HCT116 (cell line): ENCODE measurements around the gene ARF1. TPM values are rescaled to one million over a fixed set of nuclear protein-coding genes. Genes with fewer than 3 reads are reported as not detected.
A peak's percentile ranks its signal among the peaks of the same experiment; 100 is the strongest.

Experiments
- ATAC-seq: fragments of 200-7000 bp; cut with Tn5 transposase; 2 replicates; pipeline ENCODE4 v1.9.1; 2020; ENCODE audit warnings: mild to moderate bottlenecking, moderate library complexity
- Bru-seq: library from RNA; stranded (reverse); fragments of 400-500 nt; gene quantifications from one replicate; lab custom pipeline; 2021; lab: Mats Ljungman, UMichigan
- BruChase-seq, 2 experiments: library from RNA; stranded (reverse); fragments of 400-500 nt; gene quantifications; one replicate each; lab custom pipeline; 2021; lab: Mats Ljungman, UMichigan
- BruUV-seq: library from RNA; stranded (reverse); fragments of 400-500 nt; replicated peaks from 2 replicates; lab custom pipeline; 2021; lab: Mats Ljungman, UMichigan
- CTCF ChIA-PET: fragments of 300-600 bp; sonication (Branson Sonifier 250); formaldehyde crosslinking; loops from one replicate; lab custom pipeline; 2021; ENCODE audit warnings: antibody characterized with exemption; lab: Charles Lee
- POLR2A ChIA-PET: fragments of 300-600, 350-600 bp; sonication (Branson Sonifier 250); formaldehyde crosslinking; loops from one replicate; lab custom pipeline; 2021; ENCODE audit warnings: antibody characterized with exemption; lab: Charles Lee
- RAD21 ChIA-PET, 2 experiments: fragments of 300-600 bp; sonication (Branson Sonifier 250); formaldehyde crosslinking; loops; one replicate each; lab custom pipeline; 2023; ENCODE audit warnings: low total read pairs in 2 of 2; ENCODE audit not compliant: uncharacterized antibody in 2 of 2, unreplicated experiment in 2 of 2, low non-redundant PET in 1 of 2; lab: Charles Lee
- DNase-seq: peaks from one replicate; pipeline ENCODE4 v3.0.0-alpha.2; 2010; ENCODE audit warnings: low read depth, low spot score
- H2AFZ ChIP-seq: fragments of 200-600 bp; shearing (Covaris generic), sonication (generic); 2 replicates; pipeline ENCODE4 v1.6.1; 2017; ENCODE audit warnings: low read depth, mixed run types, mixed read lengths, antibody characterized with exemption, low read length; ENCODE audit not compliant: poor library complexity, severe bottlenecking
- H3K27ac ChIP-seq: 2 replicates; pipeline ENCODE4 v1.5.1; 2012; ENCODE audit warnings: low read depth, low read length
- H3K27me3 ChIP-seq: fragments of 200-600 bp; sonication (generic); 2 replicates; pipeline ENCODE4 v1.6.1; 2016; ENCODE audit warnings: mixed run types, low read length, mixed read lengths; ENCODE audit not compliant: insufficient read depth
- H3K36me3 ChIP-seq, 2 experiments: fragments of 200-500 bp in 1 of 2; fragments of 200-600 bp in 1 of 2; sonication (Bioruptor generic) in 1 of 2; sonication (generic) in 1 of 2; 2 replicates each; pipeline versions ENCODE4 v1.5.1 to v1.6.1; 2014 to 2016; ENCODE audit warnings: low read length in 2 of 2, inconsistent platforms in 1 of 2, mixed read lengths in 1 of 2, mixed run types in 1 of 2; ENCODE audit not compliant: insufficient read depth in 2 of 2, control insufficient read depth in 1 of 2
- H3K4me1 ChIP-seq, 2 experiments: fragments of 200-600 bp in 1 of 2; sonication (generic) in 1 of 2; 2 replicates each; pipeline versions ENCODE4 v1.5.1 to v1.6.1; 2012 to 2017; ENCODE audit warnings: low read length in 2 of 2, inconsistent platforms in 1 of 2, mild to moderate bottlenecking in 1 of 2, mixed read lengths in 1 of 2, mixed run types in 1 of 2, moderate library complexity in 1 of 2; ENCODE audit not compliant: insufficient read depth in 2 of 2, control insufficient read depth in 1 of 2
- H3K4me2 ChIP-seq: fragments of 200-600 bp; sonication (generic); 2 replicates; pipeline ENCODE4 v1.6.1; 2017; ENCODE audit warnings: mixed run types, low read length, mixed read lengths
- H3K4me3 ChIP-seq, 2 experiments: fragments of 200-600 bp in 1 of 2; sonication (generic) in 1 of 2; replicated peaks in 1 of 2; 2 replicates each; pipeline ENCODE4 v1.5.1; 2011 to 2016; ENCODE audit warnings: low read length in 2 of 2, control low read depth in 1 of 2, low read depth in 1 of 2, mild to moderate bottlenecking in 1 of 2, mixed read lengths in 1 of 2, mixed run types in 1 of 2
- H3K79me2 ChIP-seq: fragments of 200-600 bp; sonication (generic); 2 replicates; pipeline ENCODE4 v1.6.1; 2017; ENCODE audit warnings: mild to moderate bottlenecking, mixed run types, low read length, moderate library complexity, mixed read lengths; ENCODE audit not compliant: insufficient read depth
- H3K9ac ChIP-seq: fragments of 200-600 bp; sonication (generic); 2 replicates; pipeline ENCODE4 v1.6.1; 2016; ENCODE audit warnings: low read length, mixed read lengths
- H3K9me2 ChIP-seq: fragments of 200-600 bp; sonication (generic), shearing (Covaris generic); 2 replicates; pipeline ENCODE4 v1.6.1; 2017; ENCODE audit warnings: mixed run types, mild to moderate bottlenecking, moderate library complexity; ENCODE audit not compliant: insufficient read depth
- H3K9me3 ChIP-seq, 2 experiments: fragments of 200-500 bp in 1 of 2; fragments of 200-600 bp in 1 of 2; sonication (Bioruptor generic) in 1 of 2; sonication (generic) in 1 of 2; 2 replicates each; pipeline ENCODE4 v1.6.1; 2014 to 2017; ENCODE audit warnings: low read length in 2 of 2, mixed read lengths in 2 of 2, inconsistent platforms in 1 of 2, low read depth in 1 of 2, mild to moderate bottlenecking in 1 of 2, mixed run types in 1 of 2, moderate library complexity in 1 of 2; ENCODE audit not compliant: control insufficient read depth in 1 of 2, insufficient read depth in 1 of 2
- H4K20me1 ChIP-seq: fragments of 200-600 bp; sonication (generic), shearing (Covaris generic); 2 replicates; pipeline ENCODE4 v1.6.1; 2017; ENCODE audit warnings: mixed run types, mild to moderate bottlenecking, moderate library complexity; ENCODE audit not compliant: insufficient read depth
- ELF1 ChIP-seq: IDR thresholded peaks from 2 replicates; pipeline ENCODE4 v1.6.1; 2012; ENCODE audit warnings: low read depth, borderline replicate concordance
- FOSL1 ChIP-seq: IDR thresholded peaks from 2 replicates; pipeline ENCODE4 v1.6.1; 2012; ENCODE audit warnings: low read depth
- JUND ChIP-seq: IDR thresholded peaks from 2 replicates; pipeline ENCODE4 v1.6.1; 2012
- MAX ChIP-seq: IDR thresholded peaks from 2 replicates; pipeline ENCODE4 v1.6.1; 2012
- POLR2A ChIP-seq: IDR thresholded peaks from 2 replicates; pipeline ENCODE4 v1.7.0; 2011; ENCODE audit warnings: borderline replicate concordance; ENCODE audit not compliant: insufficient read depth, insufficient read length; ENCODE audit errors: extremely low read depth
- POLR2AphosphoS5 ChIP-seq: IDR thresholded peaks from 2 replicates; pipeline ENCODE4 v1.6.1; 2011; ENCODE audit warnings: mild to moderate bottlenecking, low read depth, low read length, moderate library complexity
- SP1 ChIP-seq: IDR thresholded peaks from 2 replicates; pipeline ENCODE4 v1.6.1; 2012; ENCODE audit warnings: low read depth
- YY1 ChIP-seq: IDR thresholded peaks from 2 replicates; pipeline ENCODE4 v1.6.1; 2011; ENCODE audit warnings: low read length, low read depth, moderate library complexity, mild to moderate bottlenecking; ENCODE audit not compliant: insufficient replicate concordance; ENCODE audit errors: extremely low read depth
- ZFX ChIP-seq: fragments of 450-650 bp; IDR thresholded peaks from 2 replicates; pipeline ENCODE4 v1.6.1; 2017
- ZNF274 ChIP-seq: fragments of 200-500 bp; sonication (Bioruptor generic); IDR thresholded peaks from 2 replicates; pipeline ENCODE4 v1.6.1; 2014; ENCODE audit warnings: mild to moderate bottlenecking, low read depth, low read length, inconsistent platforms
- intact Hi-C: fragments of 100-400 bp; cut with micrococcal nuclease; formaldehyde crosslinking; loops from 2 replicates; pipeline ENCODE4 v1.10.0; 2022
- long read RNA-seq: library from polyadenylated mRNA; unstranded; transcript quantifications from one replicate; pipeline ENCODE4 v2.0.0, GENCODE V29; 2021; ENCODE audit not compliant: unreplicated experiment
- polyA plus RNA-seq: library from polyadenylated mRNA; unstranded; fragments of >200 nt; gene quantifications from 2 replicates; pipeline ENCODE4 v1.2.1, GENCODE V29; 2012; ENCODE audit warnings: missing spikeins
- total RNA-seq: library from RNA; stranded (reverse); gene quantifications from one replicate; pipeline ENCODE4 v1.2.1, GENCODE V29; 2021; ENCODE audit not compliant: unreplicated experiment
- TF ChIP-seq, protein P1 (sequence below): IDR thresholded peaks from 2 replicates; pipeline ENCODE4 v1.6.1; 2012; ENCODE audit warnings: low read depth

Gene ARF1
- total RNA-seq = 394 TPM
- polyA plus RNA-seq = 538 and 832 TPM in 2 replicates
- Bru-seq, nascent RNA = percentile 97 among the genes with signal in this experiment
- percentile 99 among the genes with signal in this experiment for BruChase-seq, experiment 1, labeled RNA remaining after a 6-hour chase
- BruChase-seq, experiment 2, labeled RNA remaining after a 2-hour chase = percentile 97 among the genes with signal in this experiment
- long read RNA-seq, transcript ARF1-213 (5 exons, 1,972 nt) = minor isoform, 35 of 1,208 reads
- long read RNA-seq, transcript ARF1-201 (5 exons, 1,888 nt) = major isoform, 1,009 of 1,208 reads
- long read RNA-seq, partial matches to known transcripts = 42 of 1,208 reads
- long read RNA-seq, other reads (novel, unspliced or antisense) = 119 of 1,208 reads

- CTCF ChIA-PET = interaction anchor here (0.7 to 1.5 kb wide), 3 partner anchors 9 to 83 kb away, joined by 3 to 4 read pairs (median 4); no protein-coding TSS in a partner anchor
- Histone ChIP-seq H3K4me1 (peaks cover 8 to 44% of the 10 kb centered on the region in 2 experiments; a peak in 3 of 4 replicates), H3K27me3 (no peaks in the 10 kb centered on the region), H3K9me3 (no peaks in the 10 kb centered on the region), H3K27ac (peak within 1 kb of the TSS; percentile 92), H4K20me1 (peaks cover 26% of the 10 kb centered on the region), H3K9ac (peak within 1 kb of the TSS; percentile 100), H3K4me2 (peak within 1 kb of the TSS; percentile 96), H3K9me2 (no peaks in the 10 kb centered on the region), H3K4me3 (peak within 1 kb of the TSS; percentile 94 to 99), H3K79me2 (peaks cover 80% of the 10 kb centered on the region), H2AFZ (no peak within 1 kb of the TSS), H3K36me3 (peaks cover 0 to 20% of the 10 kb centered on the region in 2 experiments; a peak in 1 of 4 replicates)
- BruUV-seq = no TSS peak
- ATAC-seq (peak; percentile 91), DNase-seq (peak; percentile 80)
- intact Hi-C loops = no loop called here
- TF ChIP-seq YY1 = peak; percentile 97
- TF ChIP-seq MAX = peak; percentile 86
- TF ChIP-seq, protein P1, sequence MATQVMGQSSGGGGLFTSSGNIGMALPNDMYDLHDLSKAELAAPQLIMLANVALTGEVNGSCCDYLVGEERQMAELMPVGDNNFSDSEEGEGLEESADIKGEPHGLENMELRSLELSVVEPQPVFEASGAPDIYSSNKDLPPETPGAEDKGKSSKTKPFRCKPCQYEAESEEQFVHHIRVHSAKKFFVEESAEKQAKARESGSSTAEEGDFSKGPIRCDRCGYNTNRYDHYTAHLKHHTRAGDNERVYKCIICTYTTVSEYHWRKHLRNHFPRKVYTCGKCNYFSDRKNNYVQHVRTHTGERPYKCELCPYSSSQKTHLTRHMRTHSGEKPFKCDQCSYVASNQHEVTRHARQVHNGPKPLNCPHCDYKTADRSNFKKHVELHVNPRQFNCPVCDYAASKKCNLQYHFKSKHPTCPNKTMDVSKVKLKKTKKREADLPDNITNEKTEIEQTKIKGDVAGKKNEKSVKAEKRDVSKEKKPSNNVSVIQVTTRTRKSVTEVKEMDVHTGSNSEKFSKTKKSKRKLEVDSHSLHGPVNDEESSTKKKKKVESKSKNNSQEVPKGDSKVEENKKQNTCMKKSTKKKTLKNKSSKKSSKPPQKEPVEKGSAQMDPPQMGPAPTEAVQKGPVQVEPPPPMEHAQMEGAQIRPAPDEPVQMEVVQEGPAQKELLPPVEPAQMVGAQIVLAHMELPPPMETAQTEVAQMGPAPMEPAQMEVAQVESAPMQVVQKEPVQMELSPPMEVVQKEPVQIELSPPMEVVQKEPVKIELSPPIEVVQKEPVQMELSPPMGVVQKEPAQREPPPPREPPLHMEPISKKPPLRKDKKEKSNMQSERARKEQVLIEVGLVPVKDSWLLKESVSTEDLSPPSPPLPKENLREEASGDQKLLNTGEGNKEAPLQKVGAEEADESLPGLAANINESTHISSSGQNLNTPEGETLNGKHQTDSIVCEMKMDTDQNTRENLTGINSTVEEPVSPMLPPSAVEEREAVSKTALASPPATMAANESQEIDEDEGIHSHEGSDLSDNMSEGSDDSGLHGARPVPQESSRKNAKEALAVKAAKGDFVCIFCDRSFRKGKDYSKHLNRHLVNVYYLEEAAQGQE = no peak
- TF ChIP-seq SP1 = no peak; the same call in 1 of the 2 replicates
- no peak for TF ChIP-seq JUND
- peak; percentile 80 for TF ChIP-seq ZFX
- no peak for TF ChIP-seq ELF1
- TF ChIP-seq FOSL1 = no peak
- peak; percentile 37 for TF ChIP-seq POLR2A
- no peak for TF ChIP-seq ZNF274
- TF ChIP-seq POLR2AphosphoS5 = peak; percentile 97
- POLR2A ChIA-PET = interaction anchor here (0.7 to 1.2 kb wide), 6 partner anchors 9 to 83 kb away, joined by 3 to 4 read pairs (median 3); no protein-coding TSS in a partner anchor
- RAD21 ChIA-PET = interaction anchor here (1.0 to 2.1 kb wide), 2 partner anchors 83 kb away, joined by 3 to 4 read pairs; no protein-coding TSS in a partner anchor
These were observed at the start of gene ARF1 for GRCh38 chr1:228082214-228082917. Gene ARF1, plus strand, starts transcription at chr1:228082708. Its CDS starts 14,407 bp downstream, at chr1:228097115.
